Gastroesophageal sphincter (tissue), 4 donors: ENCODE measurements around the gene CDH23. TPM values are rescaled to one million over a fixed set of nuclear protein-coding genes. Genes with fewer than 3 reads are reported as not detected.
A peak's percentile ranks its signal among the peaks of the same experiment; 100 is the strongest.

Experiments
- ATAC-seq: fragments of 150-250 bp; one replicate; pipeline ENCODE4 v1.9.1; 2016; ENCODE audit warnings: mild to moderate bottlenecking, moderate library complexity
- H3K27ac ChIP-seq, 4 donors: fragments of 200-600 bp; sonication (generic) in 3 of 4; 1 replicate in 3 of 4; 2 replicates in 1 of 4; pipeline ENCODE4 v1.5.1; 2016 to 2019
- H3K27me3 ChIP-seq: fragments of 200-600 bp; sonication (generic); one replicate; pipeline ENCODE4 v1.5.1; 2019
- H3K36me3 ChIP-seq, 2 donors: fragments of 200-600 bp; sonication (generic); one replicate each; pipeline ENCODE4 v1.5.1; 2019; ENCODE audit warnings: control low read depth in 1 of 2
- H3K4me1 ChIP-seq, 3 donors: fragments of 200-600 bp; sonication (generic); 1 replicate in 2 of 3; 2 replicates in 1 of 3; pipeline ENCODE4 v1.5.1; 2016 to 2019; ENCODE audit warnings: control low read depth in 2 of 3
- H3K4me3 ChIP-seq, 2 donors: fragments of 200-600 bp; sonication (generic); one replicate each; pipeline ENCODE4 v1.5.1; 2019; ENCODE audit warnings: mild to moderate bottlenecking in 1 of 2, moderate library complexity in 1 of 2
- H3K9me3 ChIP-seq, 3 donors: fragments of 200-600 bp; sonication (generic); one replicate each; pipeline ENCODE4 v1.5.1; 2017 to 2019; ENCODE audit warnings: control low read depth in 2 of 3
- EP300 ChIP-seq: sonication (generic); formaldehyde crosslinking; IDR thresholded peaks from one replicate; pipeline ENCODE4 v1.6.1; 2017; ENCODE audit warnings: antibody characterized with exemption, mild to moderate bottlenecking
- POLR2A ChIP-seq, 2 donors: fragments of 450-650 bp; IDR thresholded peaks; one replicate each; pipeline ENCODE4 v1.6.1; 2017; ENCODE audit warnings: antibody characterized with exemption in 2 of 2, mild to moderate bottlenecking in 2 of 2, moderate library complexity in 1 of 2
- POLR2AphosphoS5 ChIP-seq: sonication (generic); formaldehyde crosslinking; IDR thresholded peaks from one replicate; pipeline ENCODE4 v1.6.1; 2017; ENCODE audit warnings: antibody characterized with exemption
- WGBS, 2 donors: methylation state at CpG; one replicate each; pipeline ENCODE4 v1.1.5; 2018; ENCODE audit warnings: low coverage in 1 of 2; 5-methylcytosine and 5-hydroxymethylcytosine counted together
- total RNA-seq, 4 donors: library from RNA; depleted of rRNA; stranded (reverse); fragments of >200 nt; gene quantifications; one replicate each; pipeline ENCODE4 v1.1.0, GENCODE V29; 2016
- TF ChIP-seq, protein P1 (sequence below), 4 experiments: fragments of 200-600 bp in 2 of 4; fragments of 450-650 bp in 2 of 4; sonication (generic) in 1 of 4; IDR thresholded peaks; one replicate each; pipeline ENCODE4 v1.5.1; 2017 to 2019; ENCODE audit warnings: antibody characterized with exemption in 4 of 4, mild to moderate bottlenecking in 2 of 4, moderate library complexity in 2 of 4

CDH23 gene
- total RNA-seq, 4 donors from 2014 or later = 5.1 to 33.5 (median 16.2) TPM

DNA sequence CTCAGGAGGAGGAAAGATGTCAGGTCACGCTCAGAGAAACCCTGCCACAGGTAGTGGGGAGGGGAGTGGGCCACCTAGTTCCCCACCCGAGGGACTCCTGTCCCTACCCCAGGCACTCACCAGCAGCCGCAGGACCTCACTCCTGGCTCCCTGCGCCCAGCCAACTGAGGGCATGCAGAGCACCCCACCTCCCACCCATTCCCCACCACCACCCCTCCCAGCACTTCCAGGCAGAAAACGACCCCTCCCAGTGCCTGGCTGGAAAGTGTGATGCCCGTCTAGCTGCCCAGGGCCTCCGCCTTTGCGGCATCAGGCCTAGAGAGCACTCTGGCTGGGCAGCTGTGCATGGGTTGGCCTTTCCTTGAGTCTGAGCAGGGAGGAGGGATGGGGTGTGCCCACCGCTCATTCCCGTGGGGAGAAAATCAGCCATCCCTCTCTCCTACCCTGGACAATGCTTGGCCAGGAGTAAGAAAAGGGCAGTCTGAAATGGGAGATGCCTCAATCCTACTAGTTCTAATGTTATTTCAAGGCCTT, 321.5 kb downstream of the CDH23 start:
- TF ChIP-seq POLR2AphosphoS5 (no peak), EP300 (no peak), POLR2A (IDR thresholded peaks at IDR 0.05) (no peak)
- TF ChIP-seq, protein P1, sequence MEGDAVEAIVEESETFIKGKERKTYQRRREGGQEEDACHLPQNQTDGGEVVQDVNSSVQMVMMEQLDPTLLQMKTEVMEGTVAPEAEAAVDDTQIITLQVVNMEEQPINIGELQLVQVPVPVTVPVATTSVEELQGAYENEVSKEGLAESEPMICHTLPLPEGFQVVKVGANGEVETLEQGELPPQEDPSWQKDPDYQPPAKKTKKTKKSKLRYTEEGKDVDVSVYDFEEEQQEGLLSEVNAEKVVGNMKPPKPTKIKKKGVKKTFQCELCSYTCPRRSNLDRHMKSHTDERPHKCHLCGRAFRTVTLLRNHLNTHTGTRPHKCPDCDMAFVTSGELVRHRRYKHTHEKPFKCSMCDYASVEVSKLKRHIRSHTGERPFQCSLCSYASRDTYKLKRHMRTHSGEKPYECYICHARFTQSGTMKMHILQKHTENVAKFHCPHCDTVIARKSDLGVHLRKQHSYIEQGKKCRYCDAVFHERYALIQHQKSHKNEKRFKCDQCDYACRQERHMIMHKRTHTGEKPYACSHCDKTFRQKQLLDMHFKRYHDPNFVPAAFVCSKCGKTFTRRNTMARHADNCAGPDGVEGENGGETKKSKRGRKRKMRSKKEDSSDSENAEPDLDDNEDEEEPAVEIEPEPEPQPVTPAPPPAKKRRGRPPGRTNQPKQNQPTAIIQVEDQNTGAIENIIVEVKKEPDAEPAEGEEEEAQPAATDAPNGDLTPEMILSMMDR (IDR thresholded peaks at IDR 0.05) = no peak
- Histone ChIP-seq H3K27me3 (no peaks in the 10 kb centered on the region), H3K36me3 (no peaks in the 10 kb centered on the region), H3K9me3 (no peaks in the 10 kb centered on the region), H3K4me3 (no peak overlapping the region), H3K27ac (peak overlapping the region in 3 of 4 donors; percentile 52 to 67 (median 65)), H3K4me1 (peaks cover 3 to 66% (median 55%) of the 10 kb centered on the region in 3 donors)
- no CpG with 5 or more reads among the region's 10 CpGs for WGBS, 2 donors
- ATAC-seq = no peak

GRCh38 chr10:71719042-71719441, 322.3 kb downstream of the CDH23 start:
- Histone ChIP-seq H3K36me3 (no peaks in the 10 kb centered on the region), H3K9me3 (no peaks in the 10 kb centered on the region), H3K4me3 (no peak overlapping the region), H3K27ac (peak overlapping the region in 3 of 4 donors; percentile 43 to 67 (median 52)), H3K27me3 (no peaks in the 10 kb centered on the region), H3K4me1 (peaks cover 0 to 58% (median 47%) of the 10 kb centered on the region in 3 donors)
- peak; percentile 70 for ATAC-seq
- TF ChIP-seq, protein P1 (IDR thresholded peaks at IDR 0.05) = no peak
- TF ChIP-seq POLR2AphosphoS5 (no peak), EP300 (no peak), POLR2A (IDR thresholded peaks at IDR 0.05) (no peak)
- 44 to 57% methylated on average over 3 to 6 of the region's 7 CpGs for WGBS, 2 donors

- no peak for ATAC-seq
- H3K4me3 ChIP-seq = no peak within 1 kb of the TSS
- H3K4me1 ChIP-seq = peaks cover 0 to 52% (median 41%) of the 10 kb centered on the region in 3 donors
- H3K27ac ChIP-seq = peak within 1 kb of the TSS in 3 of 4 donors; percentile 52 to 67 (median 65)
- no peaks in the 10 kb centered on the region for H3K27me3 ChIP-seq
- WGBS, 2 donors = no CpG with 5 or more reads among the region's 14 CpGs
- TF ChIP-seq, protein P1 (IDR thresholded peaks at IDR 0.05) = no peak
- TF ChIP-seq POLR2AphosphoS5 = no peak
- no peak for TF ChIP-seq POLR2A (IDR thresholded peaks at IDR 0.05)
- TF ChIP-seq EP300 = no peak
- no peaks in the 10 kb centered on the region for H3K9me3 ChIP-seq
- no peaks in the 10 kb centered on the region for H3K36me3 ChIP-seq
These were observed 322.9 kb downstream of the CDH23 start, which contains the start of gene C10orf105 for GRCh38 chr10:71719464-71720201. TSS of gene C10orf105 (minus strand) at chr10:71719778. CDS start at chr10:71716337, 3,441 bp downstream.

DNA sequence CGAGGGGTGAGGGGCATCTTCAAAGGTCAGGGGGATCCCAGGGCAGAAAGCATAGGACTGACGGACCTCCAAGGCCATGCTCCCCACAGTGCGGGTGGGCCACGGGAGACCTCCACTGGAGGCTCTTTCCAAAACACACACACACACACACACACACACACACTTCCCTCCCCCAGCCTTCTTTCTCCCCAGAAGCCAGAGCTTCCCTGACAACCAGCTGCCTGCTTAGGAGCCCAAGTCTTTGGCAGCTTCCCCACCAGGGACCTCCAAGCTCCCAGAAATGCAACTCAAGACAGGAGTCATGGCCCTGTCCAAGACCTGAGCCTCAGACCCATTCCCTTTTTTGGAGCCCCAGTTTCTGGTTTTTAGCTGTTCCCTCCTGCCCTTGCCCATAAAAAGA, 323.6 kb downstream of the CDH23 start:
- ATAC-seq = no peak
- Histone ChIP-seq H3K27ac (no peak overlapping the region), H3K4me1 (peaks cover 0 to 46% (median 35%) of the 10 kb centered on the region in 3 donors), H3K9me3 (no peaks in the 10 kb centered on the region), H3K36me3 (no peaks in the 10 kb centered on the region), H3K27me3 (no peaks in the 10 kb centered on the region), H3K4me3 (no peak overlapping the region)
- 80% methylated on average over 4 of the region's 4 CpGs; no CpG with 5 or more reads in 1 of the 2 donors for WGBS, 2 donors
- TF ChIP-seq EP300 (no peak), POLR2A (IDR thresholded peaks at IDR 0.05) (no peak), POLR2AphosphoS5 (no peak)
- TF ChIP-seq, protein P1 (IDR thresholded peaks at IDR 0.05) = no peak
